ENCODE data around the gene GCNT2.

The GCNT2 gene

GRCh38 chr6:10668126-10668917 is 147.2 kb downstream of the GCNT2 start:
- peaks cover 0 to 9% of the 10 kb centered on the region in 2 donors for H3K27me3 ChIP-seq
- no peaks in the 10 kb centered on the region for H3K36me3 ChIP-seq
- intact Hi-C loops (cut with DNase I; ENCODE audit: low total_unique reads) = no loop called here
- no peak overlapping the region for H3K27ac ChIP-seq
- H3K4me3 ChIP-seq = no peak overlapping the region
- TF ChIP-seq, protein P1, sequence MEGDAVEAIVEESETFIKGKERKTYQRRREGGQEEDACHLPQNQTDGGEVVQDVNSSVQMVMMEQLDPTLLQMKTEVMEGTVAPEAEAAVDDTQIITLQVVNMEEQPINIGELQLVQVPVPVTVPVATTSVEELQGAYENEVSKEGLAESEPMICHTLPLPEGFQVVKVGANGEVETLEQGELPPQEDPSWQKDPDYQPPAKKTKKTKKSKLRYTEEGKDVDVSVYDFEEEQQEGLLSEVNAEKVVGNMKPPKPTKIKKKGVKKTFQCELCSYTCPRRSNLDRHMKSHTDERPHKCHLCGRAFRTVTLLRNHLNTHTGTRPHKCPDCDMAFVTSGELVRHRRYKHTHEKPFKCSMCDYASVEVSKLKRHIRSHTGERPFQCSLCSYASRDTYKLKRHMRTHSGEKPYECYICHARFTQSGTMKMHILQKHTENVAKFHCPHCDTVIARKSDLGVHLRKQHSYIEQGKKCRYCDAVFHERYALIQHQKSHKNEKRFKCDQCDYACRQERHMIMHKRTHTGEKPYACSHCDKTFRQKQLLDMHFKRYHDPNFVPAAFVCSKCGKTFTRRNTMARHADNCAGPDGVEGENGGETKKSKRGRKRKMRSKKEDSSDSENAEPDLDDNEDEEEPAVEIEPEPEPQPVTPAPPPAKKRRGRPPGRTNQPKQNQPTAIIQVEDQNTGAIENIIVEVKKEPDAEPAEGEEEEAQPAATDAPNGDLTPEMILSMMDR (IDR thresholded peaks at IDR 0.05) = no peak
- peaks cover 0 to 6% (median 5%) of the 10 kb centered on the region in 3 donors for H3K9me3 ChIP-seq
- DNase-seq = no peak
- no peaks in the 10 kb centered on the region for H3K4me1 ChIP-seq

DNA sequence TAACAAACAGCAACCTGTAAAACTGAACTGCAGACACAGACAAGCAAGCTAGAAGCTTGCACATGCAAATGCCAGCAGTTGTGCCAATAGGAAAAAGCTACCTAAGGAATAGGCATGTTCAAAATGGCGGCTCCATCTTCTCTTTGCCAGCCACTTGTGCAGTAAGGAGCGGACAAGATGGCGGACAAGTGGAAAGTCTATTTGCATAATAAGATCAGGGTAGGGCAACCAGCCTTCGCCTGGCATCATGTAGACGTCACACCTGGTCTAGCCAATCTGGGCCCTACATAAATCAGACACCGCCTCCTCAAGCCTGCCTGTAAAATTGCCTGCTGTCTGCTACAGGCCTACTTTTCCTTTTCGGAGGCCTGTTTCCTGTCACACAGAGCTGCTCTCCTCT is 155.3 kb downstream of the GCNT2 start:
- intact Hi-C loops (cut with DNase I; ENCODE audit: low total_unique reads) = no loop called here
- no peak for DNase-seq

GRCh38 chr6:10678456-10678855 is 157.3 kb downstream of the GCNT2 start:
- H3K4me1 ChIP-seq = no peaks in the 10 kb centered on the region
- TF ChIP-seq, protein P1 (IDR thresholded peaks at IDR 0.05) = no peak
- DNase-seq = no peak
- H3K9me3 ChIP-seq = no peaks in the 10 kb centered on the region
- H3K27ac ChIP-seq = no peak overlapping the region
- intact Hi-C loops (cut with DNase I; ENCODE audit: low total_unique reads) = no loop called here
- H3K4me3 ChIP-seq = no peak overlapping the region
- H3K36me3 ChIP-seq = no peaks in the 10 kb centered on the region
- no peaks in the 10 kb centered on the region for H3K27me3 ChIP-seq

More for the DNA sequence above, 155.3 kb downstream of the GCNT2 start:
- TF ChIP-seq, protein P1 (IDR thresholded peaks at IDR 0.05) = no peak
- Histone ChIP-seq H3K4me1 (no peaks in the 10 kb centered on the region), H3K27ac (no peak overlapping the region), H3K36me3 (no peaks in the 10 kb centered on the region), H3K9me3 (no peaks in the 10 kb centered on the region), H3K4me3 (no peak overlapping the region), H3K27me3 (no peaks in the 10 kb centered on the region)

Measured in tibial artery (tissue), 4 donors.